GM12891 (cell line): Measurements from ENCODE around the gene IL6R.

Experiments used
- POLR2A ChIP-seq: IDR thresholded peaks from 2 replicates; pipeline ENCODE4 v1.6.1; 2011; ENCODE audit warnings: low read depth, low read length, control low read depth
- POLR2AphosphoS5 ChIP-seq: IDR thresholded peaks from 2 replicates; pipeline ENCODE4 v1.6.1; 2011; ENCODE audit warnings: low read depth, low read length, control low read depth
- POU2F2 ChIP-seq: IDR thresholded peaks from 2 replicates; pipeline ENCODE4 v1.6.1; 2011; ENCODE audit warnings: low read depth, mild to moderate bottlenecking, control low read depth, low read length, moderate library complexity
- SPI1 ChIP-seq: IDR thresholded peaks from 2 replicates; pipeline ENCODE4 v1.6.1; 2011; ENCODE audit warnings: low read depth, low read length, control low read depth
- TAF1 ChIP-seq: IDR thresholded peaks from 2 replicates; pipeline ENCODE4 v1.6.1; 2011; ENCODE audit warnings: low read depth, low read length, control low read depth

DNA sequence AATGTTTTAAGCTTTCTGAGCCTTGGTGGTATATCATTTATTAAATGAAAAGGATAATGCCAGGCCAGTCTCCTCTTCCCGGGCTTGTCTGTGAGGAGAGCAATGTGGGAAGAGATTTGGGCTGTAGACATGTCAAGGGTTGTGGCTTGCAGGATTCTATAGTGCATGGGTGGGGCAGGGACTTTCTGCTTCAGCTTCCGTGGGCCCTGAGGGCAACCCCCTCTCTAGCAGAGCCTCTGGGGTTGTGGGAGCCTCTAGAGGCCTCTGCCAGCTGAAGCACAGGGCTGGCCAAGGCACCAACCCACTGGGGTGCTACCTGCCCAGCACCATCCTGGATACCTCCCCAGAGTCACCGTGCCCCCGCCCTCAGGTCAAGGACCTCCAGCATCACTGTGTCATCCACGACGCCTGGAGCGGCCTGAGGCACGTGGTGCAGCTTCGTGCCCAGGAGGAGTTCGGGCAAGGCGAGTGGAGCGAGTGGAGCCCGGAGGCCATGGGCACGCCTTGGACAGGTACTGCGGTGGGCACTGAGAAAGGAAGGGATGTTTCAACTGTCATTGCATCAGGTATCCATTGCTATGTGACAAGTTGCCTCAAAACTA lies 30.6 kb downstream of the IL6R start:
- TF ChIP-seq POLR2A (no peak), POLR2AphosphoS5 (no peak), TAF1 (no peak), SPI1 (no peak), POU2F2 (no peak)
